ENCODE results near the gene PTPRN2. TPM values are rescaled to one million over a fixed set of nuclear protein-coding genes. Genes with fewer than 3 reads are reported as not detected.

Gene PTPRN2
- total RNA-seq, 2 experiments from 2014 or later = 0.70 TPM; not detected in 1

GRCh38 chr7:157775021-157775559 is 812.5 kb downstream of the PTPRN2 start:
- Histone ChIP-seq H3K4me3 (ENCODE audit: low read depth, low read length, poor library complexity, severe bottlenecking) (no peak overlapping the region), H3K36me3 (ENCODE audit: insufficient read depth, low read length) (no peaks in the 10 kb centered on the region), H4K20me1 (ENCODE audit: insufficient read depth, low read length) (no peaks in the 10 kb centered on the region), H3K27ac (ENCODE audit: low read depth, low read length, poor library complexity, severe bottlenecking) (no peak overlapping the region), H3K4me2 (ENCODE audit: low read length) (no peak overlapping the region), H2AFZ (ENCODE audit: low read length) (no peak overlapping the region), H3K79me2 (ENCODE audit: insufficient read depth, low read depth, low read length) (no peaks in the 10 kb centered on the region), H3K9me3 (ENCODE audit: low read length) (no peaks in the 10 kb centered on the region), H3K4me1 (ENCODE audit: insufficient read depth, low read length, poor library complexity, severe bottlenecking) (no peaks in the 10 kb centered on the region), H3K9me2 (ENCODE audit: insufficient read depth, low read length) (no peaks in the 10 kb centered on the region)
- intact Hi-C loops (cut with micrococcal nuclease; ENCODE audit: unreplicated experiment) = no loop called here
- POLR2A ChIA-PET = no interaction called here
- TF ChIP-seq EZH2phosphoT487 (IDR thresholded peaks at IDR 0.05; ENCODE audit: borderline replicate concordance, low read depth, low read length) = no peak
- TF ChIP-seq CTCF (conservative IDR thresholded peaks at IDR 0.05; ENCODE audit: low read length) = no peak
- BruUV-seq (replicated peaks) = no TSS peak
- DNase-seq (ENCODE audit: low spot score) = no peak
- CTCF ChIA-PET (ENCODE audit: unreplicated experiment) = no interaction called here

- POLR2A ChIA-PET = no interaction called here
- Histone ChIP-seq H3K9me3 (ENCODE audit: low read length) (no peaks in the 10 kb centered on the region), H3K4me1 (ENCODE audit: insufficient read depth, low read length, poor library complexity, severe bottlenecking) (no peaks in the 10 kb centered on the region), H3K27ac (ENCODE audit: low read depth, low read length, poor library complexity, severe bottlenecking) (no peak overlapping the region), H3K36me3 (ENCODE audit: insufficient read depth, low read length) (no peaks in the 10 kb centered on the region), H3K4me2 (ENCODE audit: low read length) (no peak overlapping the region), H3K9me2 (ENCODE audit: insufficient read depth, low read length) (no peaks in the 10 kb centered on the region), H4K20me1 (ENCODE audit: insufficient read depth, low read length) (no peaks in the 10 kb centered on the region), H2AFZ (ENCODE audit: low read length) (no peak overlapping the region), H3K4me3 (ENCODE audit: low read depth, low read length, poor library complexity, severe bottlenecking) (no peak overlapping the region), H3K79me2 (ENCODE audit: insufficient read depth, low read depth, low read length) (no peaks in the 10 kb centered on the region)
- intact Hi-C loops (cut with micrococcal nuclease; ENCODE audit: unreplicated experiment) = no loop called here
- DNase-seq (ENCODE audit: low spot score) = no peak
- no TSS peak for BruUV-seq (replicated peaks)
- TF ChIP-seq CTCF (conservative IDR thresholded peaks at IDR 0.05; ENCODE audit: low read length) = no peak
- TF ChIP-seq EZH2phosphoT487 (IDR thresholded peaks at IDR 0.05; ENCODE audit: borderline replicate concordance, low read depth, low read length) = no peak
- CTCF ChIA-PET (ENCODE audit: unreplicated experiment) = interaction anchor here (0.5 kb wide), 1 partner anchor 1089 kb away, joined by 3 read pairs; no protein-coding TSS in a partner anchor
Measured at GRCh38 chr7:157774495-157774894, 813.1 kb downstream of the PTPRN2 start.

GRCh38 chr7:157773361-157773760 is 814.3 kb downstream of the PTPRN2 start:
- TF ChIP-seq EZH2phosphoT487 (IDR thresholded peaks at IDR 0.05; ENCODE audit: borderline replicate concordance, low read depth, low read length) (no peak), CTCF (conservative IDR thresholded peaks at IDR 0.05; ENCODE audit: low read length) (no peak)

More at GRCh38 chr7:157773361-157773760, 814.3 kb downstream of the PTPRN2 start:
- no TSS peak for BruUV-seq (replicated peaks)
- no peaks in the 10 kb centered on the region for H4K20me1 ChIP-seq (ENCODE audit: insufficient read depth, low read length)
- H3K9me3 ChIP-seq (ENCODE audit: low read length) = no peaks in the 10 kb centered on the region
- intact Hi-C loops (cut with micrococcal nuclease; ENCODE audit: unreplicated experiment) = no loop called here
- H3K4me3 ChIP-seq (ENCODE audit: low read depth, low read length, poor library complexity, severe bottlenecking) = no peak overlapping the region
- no peak overlapping the region for H3K27ac ChIP-seq (ENCODE audit: low read depth, low read length, poor library complexity, severe bottlenecking)
- no peak for DNase-seq (ENCODE audit: low spot score)
- H3K9me2 ChIP-seq (ENCODE audit: insufficient read depth, low read length) = no peaks in the 10 kb centered on the region
- H3K4me2 ChIP-seq (ENCODE audit: low read length) = no peak overlapping the region
- no peaks in the 10 kb centered on the region for H3K79me2 ChIP-seq (ENCODE audit: insufficient read depth, low read depth, low read length)
- no peaks in the 10 kb centered on the region for H3K36me3 ChIP-seq (ENCODE audit: insufficient read depth, low read length)
- ChIA-PET CTCF (ENCODE audit: unreplicated experiment) (no interaction called here), POLR2A (no interaction called here)
- H3K4me1 ChIP-seq (ENCODE audit: insufficient read depth, low read length, poor library complexity, severe bottlenecking) = no peaks in the 10 kb centered on the region
- H2AFZ ChIP-seq (ENCODE audit: low read length) = no peak overlapping the region

All from OCI-LY7 (cell line).